Mesendoderm (in vitro differentiated cells): ENCODE results near the gene MPPED1.
A peak's percentile ranks its signal among the peaks of the same experiment; 100 is the strongest.

Experiments used
- DNase-seq: peaks from one replicate; pipeline ENCODE4 v3.0.0; 2013
- H2AK5ac ChIP-seq: 2 replicates; pipeline ENCODE4 v1.6.1; 2013; ENCODE audit warnings: low read length, inconsistent platforms
- H2BK120ac ChIP-seq: 2 replicates; pipeline ENCODE4 v1.6.1; 2013; ENCODE audit warnings: low read depth, mild to moderate bottlenecking, low read length, moderate library complexity, mixed read lengths
- H2BK15ac ChIP-seq: replicated peaks from 2 replicates; pipeline ENCODE4 v1.6.1; 2013; ENCODE audit warnings: low read depth, mild to moderate bottlenecking, moderate library complexity
- H2BK5ac ChIP-seq: 2 replicates; pipeline ENCODE4 v1.6.1; 2013; ENCODE audit warnings: low read length, inconsistent platforms
- H3K18ac ChIP-seq: 2 replicates; pipeline ENCODE4 v1.6.1; 2013; ENCODE audit warnings: mild to moderate bottlenecking, low read length, mixed read lengths
- H3K23ac ChIP-seq: one replicate; pipeline ENCODE4 v1.6.1; 2013; ENCODE audit warnings: low read length
- H3K27ac ChIP-seq: 2 replicates; pipeline ENCODE4 v1.5.1; 2013; ENCODE audit warnings: low read depth, mild to moderate bottlenecking, inconsistent platforms, low read length, moderate library complexity
- H3K27me3 ChIP-seq: 2 replicates; pipeline ENCODE4 v1.6.1; 2013; ENCODE audit warnings: low read length, control low read depth, mild to moderate bottlenecking, inconsistent platforms; ENCODE audit not compliant: insufficient read depth, poor library complexity
- H3K36me3 ChIP-seq: 2 replicates; pipeline ENCODE4 v1.6.1; 2013; ENCODE audit warnings: low read length, inconsistent platforms; ENCODE audit not compliant: control insufficient read depth, insufficient read depth
- H3K4ac ChIP-seq: one replicate; pipeline ENCODE4 v1.6.1; 2013; ENCODE audit warnings: low read depth, mild to moderate bottlenecking, low read length, moderate library complexity
- H3K4me1 ChIP-seq: 2 replicates; pipeline ENCODE4 v1.6.1; 2013; ENCODE audit warnings: low read depth, low read length, inconsistent platforms; ENCODE audit not compliant: control insufficient read depth
- H3K4me2 ChIP-seq: 2 replicates; pipeline ENCODE4 v1.6.1; 2013; ENCODE audit warnings: low read length
- H3K4me3 ChIP-seq: 2 replicates; pipeline ENCODE4 v1.5.1; 2013; ENCODE audit warnings: mild to moderate bottlenecking, low read length
- H3K56ac ChIP-seq: one replicate; pipeline ENCODE4 v1.6.1; 2013; ENCODE audit warnings: low read length
- H3K79me1 ChIP-seq: 2 replicates; pipeline ENCODE4 v1.6.1; 2013; ENCODE audit warnings: low read length, inconsistent platforms
- H3K79me2 ChIP-seq: 2 replicates; pipeline ENCODE4 v1.6.1; 2013; ENCODE audit warnings: mild to moderate bottlenecking, low read length; ENCODE audit not compliant: control insufficient read depth, insufficient read depth
- H3K9ac ChIP-seq: 2 replicates; pipeline ENCODE4 v1.6.1; 2013; ENCODE audit warnings: low read length, inconsistent platforms
- H4K5ac ChIP-seq: one replicate; pipeline ENCODE4 v1.6.1; 2013; ENCODE audit warnings: low read length
- H4K8ac ChIP-seq: one replicate; pipeline ENCODE4 v1.6.1; 2013; ENCODE audit warnings: low read depth, mild to moderate bottlenecking, control low read depth, low read length, moderate library complexity
- WGBS: extraction: QIAGEN DNeasy Blood & Tissue Kit; methylation state at CpG from one replicate; pipeline ENCODE4 v1.1.7; 2013; ENCODE audit warnings: low lambda C conversion rate, missing lambda C conversion rate; ENCODE audit not compliant: insufficient coverage; ENCODE audit errors: extremely low coverage; 5-methylcytosine and 5-hydroxymethylcytosine counted together

The MPPED1 gene

DNA sequence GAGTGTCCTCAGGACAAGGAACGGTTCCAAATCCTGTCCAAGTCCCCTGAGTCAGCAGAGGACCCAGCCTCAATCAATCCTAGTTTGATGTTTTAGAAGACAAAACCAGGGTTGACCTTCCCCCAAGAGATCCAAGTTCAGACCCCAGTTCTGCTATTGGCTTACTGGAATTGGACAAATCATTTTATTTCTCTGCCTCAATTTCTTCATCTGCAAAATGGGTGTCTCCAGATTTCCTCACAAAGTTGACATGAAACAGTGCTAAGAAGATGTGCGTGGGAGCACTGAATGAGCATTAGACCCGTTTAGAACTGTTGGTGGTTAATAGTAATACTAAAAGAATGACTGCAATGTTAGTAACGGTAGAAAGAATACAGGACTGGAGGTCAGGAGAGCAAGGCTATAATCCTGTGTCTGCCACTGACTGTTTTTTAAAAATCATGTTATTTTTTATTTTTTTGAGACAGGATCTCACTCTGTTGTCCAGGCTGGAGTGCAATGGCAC is 35.8 kb upstream of the MPPED1 start:
- no peak overlapping the region for H3K27ac ChIP-seq
- no peak overlapping the region for H3K56ac ChIP-seq
- H2BK5ac ChIP-seq, result no peak overlapping the region
- DNase-seq, result no peak
- H3K79me1 ChIP-seq, result no peaks in the 10 kb centered on the region
- H2AK5ac ChIP-seq, result no peak overlapping the region
- H3K4me3 ChIP-seq, result no peak overlapping the region
- no CpG with 5 or more reads among the region's 4 CpGs for WGBS
- no peaks in the 10 kb centered on the region for H3K79me2 ChIP-seq
- H4K5ac ChIP-seq, result no peak overlapping the region
- no peak overlapping the region for H3K23ac ChIP-seq
- no peak overlapping the region for H3K9ac ChIP-seq
- no peak overlapping the region for H2BK15ac ChIP-seq
- H3K27me3 ChIP-seq, result no peaks in the 10 kb centered on the region
- H3K4me2 ChIP-seq, result no peak overlapping the region
- no peak overlapping the region for H3K4ac ChIP-seq
- no peak overlapping the region for H2BK120ac ChIP-seq
- no peak overlapping the region for H3K18ac ChIP-seq
- no peak overlapping the region for H4K8ac ChIP-seq
- peaks cover 3% of the 10 kb centered on the region for H3K4me1 ChIP-seq
- no peaks in the 10 kb centered on the region for H3K36me3 ChIP-seq

DNA sequence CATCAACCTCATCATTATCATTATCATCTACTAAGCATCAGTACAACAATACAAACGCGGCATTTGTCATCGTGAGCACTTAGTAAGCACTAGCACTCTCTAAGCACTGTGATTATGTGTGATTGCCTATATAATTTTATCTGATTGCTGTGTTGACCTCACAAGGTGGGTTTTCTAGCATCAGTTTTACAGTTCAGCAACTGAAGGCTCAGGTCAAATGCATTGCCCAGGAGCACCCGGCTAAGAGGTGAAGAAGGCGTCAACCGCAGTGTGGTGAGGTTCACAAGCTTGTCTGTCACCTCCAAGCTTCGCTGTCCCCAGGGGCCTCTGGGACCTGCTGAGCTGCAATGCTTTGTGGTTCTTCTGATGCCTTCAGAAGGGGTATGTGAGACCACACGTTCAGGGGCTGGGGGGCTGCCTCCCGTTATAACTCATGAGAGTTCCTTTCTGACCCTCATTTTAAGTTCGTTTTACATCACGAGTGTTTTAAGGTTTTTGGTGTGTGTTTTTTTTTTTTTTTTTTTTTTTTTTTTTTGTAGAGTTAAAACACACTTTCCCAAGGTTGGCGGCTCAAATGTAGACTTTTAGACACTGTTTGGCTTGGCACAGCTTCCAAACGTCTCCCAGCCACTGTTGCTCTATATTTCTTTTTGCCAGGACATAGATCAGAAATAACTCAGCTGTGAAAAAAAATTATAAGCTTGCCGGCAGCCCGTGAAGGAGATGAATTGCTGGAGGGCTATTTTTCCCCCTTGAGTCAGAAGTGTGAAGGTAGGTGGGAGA is 34.9 kb upstream of the MPPED1 start:
- peak; percentile 65 for DNase-seq
- no peak overlapping the region for H2BK15ac ChIP-seq
- WGBS, result 100% methylated on average over 2 of the region's 15 CpGs

DNA sequence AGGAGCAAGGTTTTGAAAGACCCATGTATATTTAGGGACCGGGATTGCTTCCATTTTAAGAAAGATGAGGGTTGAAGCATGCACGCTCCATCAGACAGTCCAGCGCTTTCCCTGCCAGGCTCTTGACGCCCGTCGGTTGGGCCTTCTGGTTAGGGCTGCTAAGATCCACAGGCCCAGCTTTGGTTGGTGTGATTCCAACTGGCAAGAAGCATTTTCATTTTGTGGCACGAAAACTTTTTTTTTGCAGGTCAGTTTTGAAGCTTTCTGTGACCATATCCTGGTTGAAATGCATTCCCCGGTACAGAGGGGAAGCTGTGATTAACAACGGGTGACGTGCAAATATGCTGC is 34.3 kb upstream of the MPPED1 start:
- Histone ChIP-seq H3K4me1 (peaks cover 3% of the 10 kb centered on the region), H3K27me3 (no peaks in the 10 kb centered on the region), H3K56ac (no peak overlapping the region), H2BK15ac (no peak overlapping the region), H3K4me3 (no peak overlapping the region), H3K18ac (peak overlapping the region; percentile 40), H3K27ac (no peak overlapping the region), H4K5ac (no peak overlapping the region), H3K79me1 (no peaks in the 10 kb centered on the region), H2BK5ac (no peak overlapping the region), H4K8ac (no peak overlapping the region), H3K4me2 (no peak overlapping the region), H3K23ac (no peak overlapping the region), H3K9ac (no peak overlapping the region), H3K4ac (no peak overlapping the region), H2AK5ac (no peak overlapping the region), H3K36me3 (no peaks in the 10 kb centered on the region), H3K79me2 (no peaks in the 10 kb centered on the region), H2BK120ac (no peak overlapping the region)
- WGBS, result no CpG with 5 or more reads among the region's 10 CpGs
- no peak for DNase-seq

More for the DNA sequence above, 34.9 kb upstream of the MPPED1 start:
- Histone ChIP-seq H3K4me3 (no peak overlapping the region), H3K79me1 (no peaks in the 10 kb centered on the region), H3K4me2 (no peak overlapping the region), H3K36me3 (no peaks in the 10 kb centered on the region), H4K8ac (no peak overlapping the region), H3K4ac (no peak overlapping the region), H3K4me1 (peaks cover 3% of the 10 kb centered on the region), H3K79me2 (no peaks in the 10 kb centered on the region), H2BK120ac (no peak overlapping the region), H2BK5ac (no peak overlapping the region), H3K27me3 (no peaks in the 10 kb centered on the region), H3K23ac (no peak overlapping the region), H3K18ac (peak overlapping the region; percentile 40), H4K5ac (no peak overlapping the region), H2AK5ac (no peak overlapping the region), H3K27ac (no peak overlapping the region), H3K9ac (no peak overlapping the region), H3K56ac (no peak overlapping the region)

DNA sequence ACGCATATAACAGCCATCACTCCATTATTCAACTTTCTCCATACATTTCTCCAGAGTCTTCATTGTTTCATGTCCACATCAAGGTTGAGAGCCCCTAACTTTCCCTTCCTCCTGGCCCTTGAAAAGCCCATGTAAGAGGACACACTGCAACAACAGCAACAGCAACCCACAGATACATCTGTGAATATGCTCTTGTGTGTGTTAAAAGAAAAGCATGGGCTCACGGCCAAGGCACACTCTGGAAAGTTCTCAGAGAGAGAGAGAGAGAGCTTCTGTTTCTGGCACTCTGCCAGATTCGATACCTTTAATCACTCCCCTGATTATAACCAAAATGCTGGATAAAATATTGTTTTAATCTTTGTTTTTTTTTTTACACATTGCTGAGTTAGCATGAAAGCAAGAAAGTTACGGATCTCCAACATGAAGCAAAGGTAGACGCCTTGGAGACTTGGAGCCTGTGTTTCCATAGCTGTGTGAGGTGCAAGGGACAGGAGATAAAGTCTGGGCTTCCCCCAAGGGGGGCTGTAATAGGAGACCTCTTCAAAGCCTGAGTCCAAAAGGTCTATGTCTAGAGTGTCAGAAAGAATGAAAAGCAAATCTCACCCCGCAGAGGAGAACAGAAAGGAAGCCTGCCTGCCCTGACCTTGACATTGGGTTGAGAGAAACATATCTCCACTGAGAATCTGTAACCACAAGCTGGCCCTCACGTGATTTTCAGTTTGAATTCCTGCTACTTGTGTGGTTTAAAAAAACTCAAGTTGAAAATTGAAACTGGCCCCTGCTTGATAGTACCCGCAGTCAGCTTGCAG is 33.7 kb upstream of the MPPED1 start:
- peak overlapping the region; percentile 42 for H3K18ac ChIP-seq

DNA sequence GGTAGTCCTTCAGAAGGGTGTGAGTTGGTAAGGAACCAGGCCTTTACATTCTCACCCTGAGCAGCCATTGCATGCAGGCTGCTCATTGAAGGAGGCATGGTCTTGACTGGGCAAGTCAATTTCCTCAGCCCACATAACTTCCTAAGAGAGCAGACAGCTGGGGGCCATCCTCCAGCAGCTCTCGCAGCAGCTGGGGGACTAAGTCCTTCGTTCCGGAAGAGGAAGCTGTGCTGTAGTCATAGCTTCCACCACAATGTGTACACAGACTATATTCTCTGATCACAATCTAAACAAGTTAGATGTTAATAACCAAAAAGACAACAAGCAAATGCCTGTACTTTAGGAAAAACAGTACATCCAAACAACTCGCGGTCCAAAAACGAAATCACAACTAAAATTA is 30.1 kb upstream of the MPPED1 start:
- DNase-seq, result no peak
- no peak overlapping the region for H3K18ac ChIP-seq
- H3K27me3 ChIP-seq, result no peaks in the 10 kb centered on the region
- no peak overlapping the region for H2BK120ac ChIP-seq
- no peak overlapping the region for H3K56ac ChIP-seq
- no peak overlapping the region for H2BK15ac ChIP-seq
- no peak overlapping the region for H4K5ac ChIP-seq
- H3K9ac ChIP-seq, result no peak overlapping the region
- no peak overlapping the region for H3K4ac ChIP-seq
- H3K23ac ChIP-seq, result no peak overlapping the region
- H3K27ac ChIP-seq, result no peak overlapping the region
- H3K36me3 ChIP-seq, result no peaks in the 10 kb centered on the region
- no peak overlapping the region for H3K4me3 ChIP-seq
- H4K8ac ChIP-seq, result no peak overlapping the region
- H2BK5ac ChIP-seq, result no peak overlapping the region
- no peaks in the 10 kb centered on the region for H3K79me1 ChIP-seq
- no peak overlapping the region for H3K4me2 ChIP-seq
- H2AK5ac ChIP-seq, result no peak overlapping the region
- WGBS, result no CpG with 5 or more reads among the region's 6 CpGs
- H3K79me2 ChIP-seq, result no peaks in the 10 kb centered on the region
- H3K4me1 ChIP-seq, result peaks cover 3% of the 10 kb centered on the region

More for the DNA sequence above, 33.7 kb upstream of the MPPED1 start:
- H3K9ac ChIP-seq, result no peak overlapping the region
- H3K36me3 ChIP-seq, result no peaks in the 10 kb centered on the region
- H4K8ac ChIP-seq, result no peak overlapping the region
- H3K27ac ChIP-seq, result no peak overlapping the region
- no peaks in the 10 kb centered on the region for H3K27me3 ChIP-seq
- peaks cover 3% of the 10 kb centered on the region for H3K4me1 ChIP-seq
- H3K56ac ChIP-seq, result no peak overlapping the region
- no peak overlapping the region for H3K4me3 ChIP-seq
- H3K79me1 ChIP-seq, result no peaks in the 10 kb centered on the region
- no peak overlapping the region for H2AK5ac ChIP-seq
- DNase-seq, result peak; percentile 24
- no peaks in the 10 kb centered on the region for H3K79me2 ChIP-seq
- no peak overlapping the region for H2BK5ac ChIP-seq
- no peak overlapping the region for H3K23ac ChIP-seq
- no peak overlapping the region for H2BK120ac ChIP-seq
- H3K4ac ChIP-seq, result no peak overlapping the region
- H3K4me2 ChIP-seq, result no peak overlapping the region
- H2BK15ac ChIP-seq, result no peak overlapping the region
- whole genome bisulfite sequencing, result no CpG with 5 or more reads among the region's 8 CpGs
- H4K5ac ChIP-seq, result no peak overlapping the region
